ENCODE measurements around the gene GATA2. TPM values are rescaled to one million over a fixed set of nuclear protein-coding genes. Genes with fewer than 3 reads are reported as not detected.

GATA2 gene
- total RNA-seq, 4 donors from 2014 or later, result 8.1 to 24.7 (median 15.9) TPM

DNA sequence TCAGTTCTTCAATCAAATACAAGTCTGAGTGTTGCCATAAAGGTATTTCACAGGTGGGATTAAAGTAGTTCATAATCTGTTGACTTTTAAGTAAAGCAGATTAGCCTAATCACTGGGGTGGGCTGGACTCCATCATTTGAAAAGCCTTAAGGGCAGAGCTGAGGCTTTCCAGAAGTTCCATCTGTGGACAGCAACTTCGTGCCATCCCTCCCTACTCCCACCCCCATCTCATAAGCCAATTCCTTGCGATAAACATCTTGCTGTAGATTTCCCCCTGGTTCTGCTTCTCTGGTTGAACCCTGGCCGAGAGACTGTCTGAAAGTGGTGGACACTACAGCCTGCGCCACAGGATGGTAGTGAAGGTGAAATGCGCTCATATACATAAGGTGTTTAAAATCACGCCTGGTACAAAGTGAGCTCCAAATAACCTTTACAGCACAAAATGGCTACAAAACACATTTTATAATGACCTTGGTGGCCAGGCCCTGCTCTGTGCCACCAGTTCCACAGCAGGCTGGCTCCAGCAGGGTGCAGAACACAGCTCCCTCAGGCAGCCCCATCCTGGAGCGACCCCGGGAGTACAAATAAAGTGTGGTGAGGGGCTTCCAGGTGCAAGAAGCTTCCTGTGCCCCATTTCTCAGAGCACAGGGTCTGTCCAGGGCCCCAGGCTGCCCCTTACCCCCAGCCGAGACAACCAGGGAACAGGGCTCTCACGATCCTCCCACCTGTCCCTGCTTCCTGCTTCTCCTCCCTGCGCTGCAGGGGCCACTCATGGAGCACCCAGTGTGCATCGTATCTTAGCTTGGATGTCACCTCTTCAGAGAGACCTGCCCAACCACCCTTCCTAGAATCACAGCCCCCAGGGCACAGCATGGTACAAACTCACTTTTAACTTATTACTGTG lies 25.8 kb upstream of the GATA2 start:
- WGBS, 2 donors, result 79 to 80% methylated on average over 12 of the region's 12 CpGs

DNA sequence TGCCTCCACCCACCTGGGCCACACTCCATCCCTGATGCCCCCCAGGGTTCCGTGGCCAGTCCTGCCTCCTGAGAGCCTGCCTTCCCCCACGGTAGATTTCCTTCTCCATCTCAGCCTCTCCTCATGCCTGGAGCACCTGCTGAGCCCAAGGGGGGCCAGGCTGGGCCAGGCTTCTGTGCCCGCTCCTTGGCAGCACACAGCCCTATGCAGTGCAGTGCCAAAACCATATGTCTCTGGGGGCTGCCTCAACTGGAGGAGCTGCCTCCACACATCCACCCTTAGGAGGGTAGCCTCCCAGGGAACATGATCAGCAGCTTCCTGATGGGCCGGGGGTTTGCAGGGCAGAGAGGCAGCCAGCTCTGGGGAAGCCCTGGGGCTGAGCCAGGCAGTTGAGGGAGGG lies 24.6 kb upstream of the GATA2 start:
- no peak for DNase-seq (ENCODE audit: low spot score in 2 of 2)
- Histone ChIP-seq H3K36me3 (no peaks in the 10 kb centered on the region), H3K4me1 (no peaks in the 10 kb centered on the region), H3K9me3 (peaks cover 0 to 22% (median 4%) of the 10 kb centered on the region in 4 donors), H3K4me3 (no peak overlapping the region), H3K27me3 (peaks cover 0 to 24% of the 10 kb centered on the region in 2 donors), H3K27ac (no peak overlapping the region)
- whole genome bisulfite sequencing, 2 donors, result 73 to 75% methylated on average over 4 of the region's 4 CpGs
- TF ChIP-seq, protein P1, sequence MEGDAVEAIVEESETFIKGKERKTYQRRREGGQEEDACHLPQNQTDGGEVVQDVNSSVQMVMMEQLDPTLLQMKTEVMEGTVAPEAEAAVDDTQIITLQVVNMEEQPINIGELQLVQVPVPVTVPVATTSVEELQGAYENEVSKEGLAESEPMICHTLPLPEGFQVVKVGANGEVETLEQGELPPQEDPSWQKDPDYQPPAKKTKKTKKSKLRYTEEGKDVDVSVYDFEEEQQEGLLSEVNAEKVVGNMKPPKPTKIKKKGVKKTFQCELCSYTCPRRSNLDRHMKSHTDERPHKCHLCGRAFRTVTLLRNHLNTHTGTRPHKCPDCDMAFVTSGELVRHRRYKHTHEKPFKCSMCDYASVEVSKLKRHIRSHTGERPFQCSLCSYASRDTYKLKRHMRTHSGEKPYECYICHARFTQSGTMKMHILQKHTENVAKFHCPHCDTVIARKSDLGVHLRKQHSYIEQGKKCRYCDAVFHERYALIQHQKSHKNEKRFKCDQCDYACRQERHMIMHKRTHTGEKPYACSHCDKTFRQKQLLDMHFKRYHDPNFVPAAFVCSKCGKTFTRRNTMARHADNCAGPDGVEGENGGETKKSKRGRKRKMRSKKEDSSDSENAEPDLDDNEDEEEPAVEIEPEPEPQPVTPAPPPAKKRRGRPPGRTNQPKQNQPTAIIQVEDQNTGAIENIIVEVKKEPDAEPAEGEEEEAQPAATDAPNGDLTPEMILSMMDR (IDR thresholded peaks at IDR 0.05), result no peak
- TF ChIP-seq EP300 (IDR thresholded peaks at IDR 0.05), result no peak
- no peak for TF ChIP-seq POLR2A (IDR thresholded peaks at IDR 0.05)

More for the DNA sequence above, 25.8 kb upstream of the GATA2 start:
- TF ChIP-seq EP300 (IDR thresholded peaks at IDR 0.05), result no peak
- TF ChIP-seq, protein P1 (IDR thresholded peaks at IDR 0.05), result no peak
- TF ChIP-seq POLR2A (IDR thresholded peaks at IDR 0.05), result no peak
- no peaks in the 10 kb centered on the region for H3K36me3 ChIP-seq
- H3K4me1 ChIP-seq, result no peaks in the 10 kb centered on the region
- no peak overlapping the region for H3K4me3 ChIP-seq
- H3K9me3 ChIP-seq, result peaks cover 0 to 12% (median 4%) of the 10 kb centered on the region in 4 donors
- no peak for DNase-seq (ENCODE audit: low spot score in 2 of 2)
- H3K27me3 ChIP-seq, result peaks cover 0 to 24% of the 10 kb centered on the region in 2 donors
- H3K27ac ChIP-seq, result no peak overlapping the region

DNA sequence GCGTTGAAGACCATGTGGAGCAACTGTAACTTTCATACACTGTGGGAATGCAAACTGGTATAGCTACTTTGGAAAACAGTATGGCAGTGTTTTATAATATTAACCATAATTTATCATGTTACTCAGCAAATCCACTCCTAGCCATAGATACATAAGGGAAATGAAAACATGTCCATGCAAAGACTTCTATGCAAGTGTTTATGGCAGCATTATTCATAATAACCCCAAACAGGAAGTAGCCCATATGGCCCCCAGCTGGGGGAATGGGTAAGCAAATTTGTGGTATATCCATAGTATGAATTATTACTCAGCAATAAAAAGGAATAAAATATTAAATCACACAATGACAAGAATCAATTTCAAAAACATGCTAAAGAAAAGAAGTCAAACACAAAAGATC lies 23.0 kb upstream of the GATA2 start:
- Histone ChIP-seq H3K27me3 (peaks cover 0 to 11% of the 10 kb centered on the region in 2 donors), H3K4me3 (no peak overlapping the region), H3K36me3 (no peaks in the 10 kb centered on the region), H3K4me1 (no peaks in the 10 kb centered on the region), H3K9me3 (peaks cover 0 to 22% (median 4%) of the 10 kb centered on the region in 4 donors), H3K27ac (no peak overlapping the region)
- TF ChIP-seq EP300 (IDR thresholded peaks at IDR 0.05), result no peak
- TF ChIP-seq, protein P1 (IDR thresholded peaks at IDR 0.05), result no peak
- no peak for TF ChIP-seq POLR2A (IDR thresholded peaks at IDR 0.05)
- 82 to 92% methylated on average over 1 of the region's 1 CpG for WGBS, 2 donors
- DNase-seq (ENCODE audit: low spot score in 2 of 2), result no peak

DNA sequence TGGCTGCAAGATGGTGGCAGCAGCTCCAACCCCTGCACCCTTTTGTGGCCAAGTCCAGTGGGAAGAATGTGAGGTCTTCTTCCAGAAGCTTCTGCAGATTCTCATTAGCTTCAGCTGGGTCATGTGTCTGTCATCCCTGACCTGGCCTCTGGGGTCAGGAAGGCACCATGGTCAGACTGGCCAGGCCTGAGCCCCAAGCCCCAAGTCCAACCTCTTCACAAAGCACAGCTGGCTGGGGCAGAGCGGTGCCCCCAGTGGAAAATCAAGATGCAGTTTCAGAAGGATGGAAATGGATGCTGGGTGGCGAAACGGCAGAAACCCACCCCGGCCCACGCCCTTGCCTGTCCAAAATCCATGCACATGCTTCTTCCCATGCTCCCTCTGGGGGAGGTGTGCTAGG lies 15.9 kb upstream of the GATA2 start:
- H3K4me1 ChIP-seq, result no peaks in the 10 kb centered on the region
- TF ChIP-seq, protein P1 (IDR thresholded peaks at IDR 0.05), result no peak
- TF ChIP-seq POLR2A (IDR thresholded peaks at IDR 0.05) (no peak), EP300 (IDR thresholded peaks at IDR 0.05) (no peak)
- no peak for DNase-seq (ENCODE audit: low spot score in 2 of 2)
- peaks cover 0 to 15% (median under 1%) of the 10 kb centered on the region in 4 donors for H3K9me3 ChIP-seq
- no peaks in the 10 kb centered on the region for H3K36me3 ChIP-seq
- H3K27ac ChIP-seq, result no peak overlapping the region
- H3K27me3 ChIP-seq, result peaks cover 0 to 39% of the 10 kb centered on the region in 2 donors
- no peak overlapping the region for H3K4me3 ChIP-seq
- 80 to 82% methylated on average over 5 of the region's 5 CpGs for WGBS, 2 donors

DNA sequence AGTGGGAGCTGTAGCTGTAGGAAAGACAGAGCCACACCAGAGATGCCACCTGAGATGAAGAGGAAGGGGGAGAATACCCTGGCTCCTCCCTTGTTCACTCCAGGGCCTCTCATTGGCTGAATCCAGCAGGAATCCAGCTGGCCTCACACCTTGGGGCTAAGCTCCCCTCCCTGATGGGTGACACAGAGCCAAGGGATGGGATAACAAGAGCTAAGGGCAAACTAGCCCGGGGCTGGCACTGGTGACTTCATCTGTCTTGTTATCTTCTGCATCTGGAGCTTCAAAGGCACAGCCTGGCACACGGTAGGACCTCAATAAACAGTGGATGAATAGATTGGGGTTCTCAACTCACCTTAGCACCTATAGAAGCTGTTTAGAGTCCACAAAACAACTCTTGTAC lies 13.8 kb upstream of the GATA2 start:
- DNase-seq (ENCODE audit: low spot score in 2 of 2), result no peak
- Histone ChIP-seq H3K9me3 (peaks cover 0 to 5% (median 0%) of the 10 kb centered on the region in 4 donors), H3K36me3 (no peaks in the 10 kb centered on the region), H3K4me3 (no peak overlapping the region), H3K4me1 (no peaks in the 10 kb centered on the region), H3K27me3 (peaks cover 0 to 60% of the 10 kb centered on the region in 2 donors), H3K27ac (no peak overlapping the region)
- no peak for TF ChIP-seq POLR2A (IDR thresholded peaks at IDR 0.05)
- TF ChIP-seq, protein P1 (IDR thresholded peaks at IDR 0.05), result no peak
- no peak for TF ChIP-seq EP300 (IDR thresholded peaks at IDR 0.05)
- 71 to 90% methylated on average over 2 of the region's 2 CpGs for WGBS, 2 donors

Measured in tibial nerve (tissue), 4 donors.